Ramos (cell line): ENCODE results near the gene ANO7.

Experiments used
- in situ Hi-C: fragments of 300-500 bp; cut with MboI; formaldehyde crosslinking; loops from one replicate; pipeline ENCODE4 v1.14.3; 2022; ENCODE audit warnings: low sequenced_read_pairs; ENCODE audit not compliant: unreplicated experiment

The ANO7 gene

GRCh38 chr2:241268306-241268705 is 79.8 kb downstream of the ANO7 start:
- in situ Hi-C loops, result no loop called here

- in situ Hi-C loops, result no loop called here
Measured at GRCh38 chr2:241268716-241269445, 80.4 kb downstream of the ANO7 start.

GRCh38 chr2:241269707-241270520 is 81.4 kb downstream of the ANO7 start:
- in situ Hi-C loops, result no loop called here

GRCh38 chr2:241270531-241270930 is 82.1 kb downstream of the ANO7 start:
- in situ Hi-C loops, result no loop called here

GRCh38 chr2:241271706-241272302 is 83.3 kb downstream of the ANO7 start:
- in situ Hi-C loops, result no loop called here

GRCh38 chr2:241272303-241273209 is 84.1 kb downstream of the ANO7 start:
- in situ Hi-C loops, result no loop called here

- in situ Hi-C loops, result no loop called here
Measured at GRCh38 chr2:241273210-241274020, 84.9 kb downstream of the ANO7 start.

GRCh38 chr2:241274127-241274526 is 85.7 kb downstream of the ANO7 start:
- in situ Hi-C loops, result no loop called here
